Right kidney (tissue), 9 donors: ENCODE measurements around the gene PRDX2.
"Not testable (repeated sequence)": the region's sequence is repeated elsewhere in the genome, so short reads cannot be mapped to it uniquely, and the experiment has no call there.

Experiments used
- DNase-seq: peaks from one replicate; pipeline ENCODE4 v3.0.0-alpha.2; 2016
- long read RNA-seq, 8 donors: transcript quantifications; one replicate each; lab custom pipeline, GENCODE V29; 2026

The PRDX2 gene
- long read RNA-seq, donor 1, transcript PRDX2-201 (6 exons, 987 nt): major isoform, 203 of 297 reads
- long read RNA-seq, donor 1, partial matches to known transcripts: 63 of 297 reads
- long read RNA-seq, donor 1, other reads (novel, unspliced or antisense): 28 of 297 reads
- long read RNA-seq, donor 2, transcript PRDX2-201 (6 exons, 987 nt): major isoform, 154 of 216 reads
- long read RNA-seq, donor 2, partial matches to known transcripts: 38 of 216 reads
- long read RNA-seq, donor 2, other reads (novel, unspliced or antisense): 21 of 216 reads
- long read RNA-seq, donor 3, transcript PRDX2-201 (6 exons, 987 nt): major isoform, 100 of 146 reads
- long read RNA-seq, donor 3, partial matches to known transcripts: 33 of 146 reads
- long read RNA-seq, donor 3, other reads (novel, unspliced or antisense): 11 of 146 reads
- long read RNA-seq, donor 4, transcript PRDX2-201 (6 exons, 987 nt): major isoform, 210 of 292 reads
- long read RNA-seq, donor 4, partial matches to known transcripts: 60 of 292 reads
- long read RNA-seq, donor 4, other reads (novel, unspliced or antisense): 22 of 292 reads
- long read RNA-seq, donor 5, transcript PRDX2-201 (6 exons, 987 nt): major isoform, 303 of 427 reads
- long read RNA-seq, donor 5, partial matches to known transcripts: 82 of 427 reads
- long read RNA-seq, donor 5, other reads (novel, unspliced or antisense): 40 of 427 reads
- long read RNA-seq, donor 6, transcript PRDX2-201 (6 exons, 987 nt): major isoform, 203 of 292 reads
- long read RNA-seq, donor 6, transcript PRDX2-204 (4 exons, 699 nt): minor isoform, 7 of 292 reads
- long read RNA-seq, donor 6, partial matches to known transcripts: 68 of 292 reads
- long read RNA-seq, donor 6, other reads (novel, unspliced or antisense): 12 of 292 reads
- long read RNA-seq, donor 7: 0 reads
- long read RNA-seq, donor 8, transcript PRDX2-201 (6 exons, 987 nt): major isoform, 206 of 291 reads
- long read RNA-seq, donor 8, partial matches to known transcripts: 62 of 291 reads
- long read RNA-seq, donor 8, other reads (novel, unspliced or antisense): 21 of 291 reads

GRCh38 chr19:12801466-12802266, at the start of gene PRDX2, which contains the start of gene THSD8:
Gene PRDX2, minus strand, starts transcription at chr19:12801800. Its CDS starts 539 bp downstream, at chr19:12801261.
Gene THSD8, plus strand, starts transcription at chr19:12802069. Its CDS starts 3 bp downstream, at chr19:12802072.
- DNase-seq: peak; percentile 90

GRCh38 chr19:12847159-12848139, 45.8 kb upstream of the PRDX2 start:
- DNase-seq: peak; percentile 87

- DNase-seq: not testable (repeated sequence)
Observed at GRCh38 chr19:12846613-12847012, 45.0 kb upstream of the PRDX2 start.

DNA sequence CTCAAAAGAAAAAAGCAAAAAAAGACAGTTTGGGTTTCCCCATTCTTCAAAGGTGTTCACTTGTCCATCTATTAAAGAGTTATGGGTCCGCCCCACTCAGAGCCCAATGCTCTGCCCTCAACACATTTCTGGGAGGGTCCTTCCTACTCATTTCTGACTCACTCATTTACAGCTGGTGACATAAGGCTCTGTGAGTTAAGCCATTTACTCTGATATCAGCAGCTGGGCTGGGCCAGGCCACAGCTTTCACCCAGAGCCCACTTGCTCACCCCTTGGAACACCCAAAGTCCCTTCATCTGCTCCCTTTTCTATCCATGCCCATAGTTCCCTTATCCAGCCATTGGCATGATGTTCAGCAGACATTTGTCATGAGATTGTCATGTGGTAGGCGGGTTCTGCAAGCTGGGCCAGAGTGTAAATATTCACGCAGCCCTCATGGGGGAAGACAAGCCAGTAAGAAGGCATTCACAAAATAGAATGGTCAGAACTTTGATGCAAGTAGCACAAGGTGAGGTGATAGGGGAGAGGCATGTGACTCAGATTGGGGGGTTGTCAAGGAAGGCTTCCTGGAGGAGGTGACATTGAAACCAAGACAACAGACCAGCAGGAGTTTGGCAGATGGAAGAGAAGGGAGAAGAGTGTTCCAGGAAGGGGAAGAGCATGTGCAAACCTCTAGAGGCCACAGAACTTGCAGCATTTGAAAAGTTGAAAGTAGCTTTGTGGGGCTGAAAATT, 42.6 kb upstream of the PRDX2 start:
- no peak for DNase-seq

DNA sequence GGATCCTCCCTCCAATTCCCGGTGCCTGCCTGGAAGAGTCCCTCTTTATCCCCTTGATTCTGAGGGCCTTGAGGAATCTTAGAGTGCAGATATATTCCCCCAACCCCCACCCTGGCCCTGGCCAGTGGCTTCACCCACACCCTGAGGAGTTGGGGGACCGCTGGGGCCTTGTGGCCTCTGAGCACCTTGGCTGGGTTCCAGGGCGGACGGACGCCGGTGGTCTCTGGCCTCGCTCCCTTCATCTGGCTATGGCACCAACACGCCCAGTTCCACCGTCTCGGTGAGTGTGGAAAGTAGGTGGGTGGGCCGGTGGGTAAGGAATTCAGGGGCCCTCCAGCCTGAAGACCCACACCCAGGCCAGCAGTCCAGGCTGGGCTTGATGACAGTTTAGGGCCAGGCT, 41.7 kb upstream of the PRDX2 start:
- DNase-seq: no peak

GRCh38 chr19:12842511-12842910, 40.9 kb upstream of the PRDX2 start:
- DNase-seq: no peak

GRCh38 chr19:12841094-12841493, 39.5 kb upstream of the PRDX2 start:
- DNase-seq: peak; percentile 41

DNA sequence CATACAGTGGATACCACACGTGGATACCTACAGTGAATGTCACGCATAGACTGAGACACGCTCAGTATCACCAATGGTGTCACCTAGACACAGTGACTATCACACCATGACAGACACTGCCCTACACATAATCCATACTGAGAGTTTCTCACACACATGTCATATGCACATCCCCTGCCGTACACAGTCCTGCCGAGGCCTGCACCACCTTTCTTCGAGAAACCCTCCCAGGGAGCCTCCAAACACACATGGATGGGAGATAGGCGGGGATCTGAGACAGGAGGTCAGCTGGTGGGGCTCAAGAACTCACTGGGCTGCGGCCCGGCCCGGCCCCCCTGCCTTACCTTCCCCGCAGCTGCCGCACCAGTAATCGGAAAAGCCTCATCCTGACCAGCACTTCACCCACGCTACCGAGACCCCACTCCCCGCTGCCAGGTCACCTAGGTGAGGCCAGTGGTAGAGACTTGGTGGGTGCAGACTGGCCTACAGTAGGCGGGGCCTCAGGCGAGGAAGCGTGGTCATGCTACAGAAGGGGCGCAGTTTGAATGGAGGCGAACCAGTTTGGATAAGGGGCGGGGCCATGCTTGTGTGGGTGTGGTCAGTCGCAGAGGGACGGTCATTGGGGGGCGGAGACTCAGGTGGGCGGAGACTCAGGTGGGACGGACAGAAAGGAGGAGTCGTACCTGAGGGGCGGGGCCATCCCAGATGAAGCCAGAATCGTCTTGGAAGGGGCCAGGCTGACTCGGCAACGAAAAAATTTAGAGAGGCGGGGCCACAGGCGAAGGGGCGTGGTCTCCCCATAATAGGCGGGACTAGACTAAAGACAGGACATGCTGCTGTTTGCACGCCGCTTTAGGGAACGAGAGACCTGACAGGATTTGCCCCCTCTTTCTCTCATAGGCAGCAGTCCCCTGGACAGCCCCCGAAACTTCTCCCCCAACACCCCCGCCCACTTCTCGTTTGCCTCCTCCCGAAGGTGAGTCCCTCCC, 38.8 kb upstream of the PRDX2 start:
- DNase-seq: peak; percentile 50

DNA sequence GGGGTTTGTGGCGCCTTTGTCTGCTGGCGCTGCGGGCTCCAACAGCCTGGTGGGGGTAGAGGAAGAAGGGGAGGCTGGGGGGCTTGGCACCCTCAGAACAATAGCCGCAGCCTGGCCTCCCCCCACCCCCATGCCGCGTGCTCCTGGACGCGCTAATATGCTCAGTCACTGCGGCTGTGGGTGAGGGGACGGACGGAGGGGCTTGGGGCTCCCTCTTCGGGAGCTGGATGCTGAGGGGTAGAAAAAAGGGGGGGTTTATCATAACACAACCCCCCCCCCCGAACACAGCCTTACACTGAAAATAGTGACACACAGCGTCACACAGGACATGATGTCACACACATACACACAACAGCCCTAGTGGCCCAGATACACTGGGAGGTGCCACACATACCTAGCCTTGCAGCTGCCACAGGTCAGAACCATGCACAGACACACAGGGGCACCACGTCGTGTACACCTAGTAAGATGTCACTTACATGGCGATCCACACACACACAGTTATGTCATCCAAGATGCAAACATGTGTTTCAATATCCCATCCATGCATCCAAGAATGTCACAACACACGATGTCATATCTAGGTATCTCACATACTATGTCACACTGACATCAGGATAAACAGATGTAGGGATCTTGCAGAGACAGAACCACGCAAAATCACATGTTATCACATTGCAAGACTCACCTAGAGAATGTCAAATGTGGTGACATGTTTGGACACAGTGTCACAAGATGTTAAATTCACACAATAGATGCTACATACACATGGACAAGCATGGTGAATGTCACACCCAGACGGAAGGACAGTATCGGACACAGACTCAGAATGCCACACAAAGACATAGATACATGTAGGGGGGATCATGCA, 37.5 kb upstream of the PRDX2 start:
- no peak for DNase-seq

DNA sequence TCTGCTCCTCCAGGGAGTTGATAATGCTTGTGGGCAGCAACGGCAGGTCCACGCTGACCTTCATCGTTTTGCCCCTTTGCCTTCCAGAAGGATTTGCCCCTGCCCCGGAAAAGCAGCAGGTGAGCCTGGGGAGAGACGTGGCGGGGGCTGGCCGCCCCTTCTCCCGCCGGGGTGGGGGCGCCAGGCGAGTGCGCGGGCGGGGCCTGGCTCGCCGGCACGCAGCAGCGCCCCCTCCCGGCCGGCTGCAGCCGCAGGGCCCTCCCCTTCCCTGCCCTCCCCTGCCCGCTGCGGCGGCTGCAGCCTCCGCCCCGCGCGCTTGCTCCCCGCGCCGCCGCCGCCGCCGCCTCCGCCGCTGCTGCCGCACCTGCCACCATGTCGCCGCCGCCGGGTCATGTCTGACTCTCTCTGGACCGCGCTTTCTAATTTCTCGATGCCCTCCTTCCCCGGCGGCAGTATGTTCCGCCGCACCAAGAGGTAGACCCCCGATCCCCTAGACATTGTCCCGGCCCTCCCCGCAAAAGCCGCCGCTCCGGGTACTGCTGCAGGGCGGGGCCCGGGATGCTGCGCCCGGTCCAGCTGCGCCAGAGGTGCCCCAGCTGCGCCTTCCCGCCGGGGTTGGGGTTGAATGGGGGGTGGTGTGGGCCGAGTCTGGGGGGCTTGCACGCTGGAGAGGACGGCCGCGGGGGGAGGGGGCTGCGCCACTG, 36.7 kb upstream of the PRDX2 start, which contains the start of gene MAST1:
TSS of gene MAST1 (plus strand) at position 334 of the 704 bp plus-strand sequence. CDS start at position 392, 58 bp downstream.
- DNase-seq: peak; percentile 40

DNA sequence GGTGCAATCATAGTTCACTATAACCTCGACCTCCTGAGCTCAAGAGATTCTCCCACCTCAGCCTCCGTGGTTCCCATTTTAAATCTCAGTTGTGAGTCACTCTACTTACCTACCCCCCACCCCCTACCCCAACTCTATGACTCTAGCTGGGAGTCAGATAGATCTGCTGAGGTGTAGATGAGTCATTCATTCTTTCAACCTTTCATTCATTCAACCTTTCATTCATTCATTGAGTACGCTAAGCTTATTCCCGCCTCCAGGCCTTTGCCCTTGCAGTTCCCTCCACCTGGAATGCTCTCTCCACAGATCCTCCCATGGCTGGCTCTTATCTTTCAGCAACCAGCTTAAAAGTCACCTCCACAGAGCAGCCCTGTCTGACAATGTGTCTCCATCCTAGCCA, 35.6 kb upstream of the PRDX2 start:
- no peak for DNase-seq

- DNase-seq: no peak
Observed at GRCh38 chr19:12836529-12836863, 34.9 kb upstream of the PRDX2 start.

DNA sequence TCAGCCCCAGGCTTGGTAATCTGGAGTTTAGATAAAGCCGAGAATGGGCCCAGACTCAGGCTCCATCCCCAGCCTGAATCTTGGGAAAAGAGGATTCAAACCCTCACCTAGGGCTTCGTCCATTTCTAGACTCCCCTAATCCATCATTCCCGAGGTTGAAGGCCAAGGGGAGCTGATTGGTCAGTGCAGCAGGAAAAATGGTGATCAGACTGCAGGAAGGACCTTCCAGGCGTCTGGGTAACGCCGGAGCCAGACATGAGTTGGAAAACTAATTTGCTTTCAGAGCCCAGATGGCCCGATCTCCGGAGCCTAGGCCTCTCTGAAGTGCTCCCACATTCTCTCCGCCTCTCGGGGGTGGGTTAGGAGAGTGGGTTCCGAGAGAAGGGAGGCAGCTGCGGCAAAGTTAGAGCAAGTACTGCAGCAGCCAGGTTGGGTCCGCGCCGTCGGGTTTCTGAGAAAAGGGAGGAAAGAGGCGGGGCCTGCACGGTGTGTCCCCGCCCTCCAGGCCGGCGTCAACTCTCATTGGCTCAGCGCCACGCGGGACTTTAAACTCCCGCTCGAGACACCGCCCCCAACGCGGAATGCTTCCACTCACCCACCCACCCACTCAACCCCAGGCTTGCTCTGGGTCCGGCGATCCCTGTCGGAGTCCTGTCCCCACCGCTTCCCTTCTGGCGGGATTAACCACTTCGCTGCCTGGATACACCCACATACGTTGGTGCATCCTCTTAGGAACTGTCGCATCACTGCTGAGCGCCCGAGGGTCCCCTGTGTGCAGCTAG, 33.6 kb upstream of the PRDX2 start:
- DNase-seq: no peak

GRCh38 chr19:12834566-12834943, 33.0 kb upstream of the PRDX2 start, which contains the start of gene RTBDN:
Gene RTBDN, minus strand, starts transcription at chr19:12834579. Its CDS starts 4,600 bp downstream, at chr19:12829979.
- DNase-seq: no peak

- no peak for DNase-seq
Observed at GRCh38 chr19:12833738-12834565, 32.4 kb upstream of the PRDX2 start.
